Stimulated activated CD8-positive, alpha-beta memory T cell treated with anti-CD3 and anti-CD28 coated beads, Interleukin-4, amount 100 ng/mL, for 4 hours (primary cell): ENCODE results near the gene PLEKHF1.

Experiments used
- DNase-seq, 2 donors: peaks; one replicate each; pipeline ENCODE4 v3.0.0-alpha.2; 2020; ENCODE audit warnings: low read depth in 2 of 2, low spot score in 1 of 2

PLEKHF1 gene

GRCh38 chr19:29677001-29677817 lies 11.9 kb downstream of the PLEKHF1 start:
- no peak for DNase-seq

DNA sequence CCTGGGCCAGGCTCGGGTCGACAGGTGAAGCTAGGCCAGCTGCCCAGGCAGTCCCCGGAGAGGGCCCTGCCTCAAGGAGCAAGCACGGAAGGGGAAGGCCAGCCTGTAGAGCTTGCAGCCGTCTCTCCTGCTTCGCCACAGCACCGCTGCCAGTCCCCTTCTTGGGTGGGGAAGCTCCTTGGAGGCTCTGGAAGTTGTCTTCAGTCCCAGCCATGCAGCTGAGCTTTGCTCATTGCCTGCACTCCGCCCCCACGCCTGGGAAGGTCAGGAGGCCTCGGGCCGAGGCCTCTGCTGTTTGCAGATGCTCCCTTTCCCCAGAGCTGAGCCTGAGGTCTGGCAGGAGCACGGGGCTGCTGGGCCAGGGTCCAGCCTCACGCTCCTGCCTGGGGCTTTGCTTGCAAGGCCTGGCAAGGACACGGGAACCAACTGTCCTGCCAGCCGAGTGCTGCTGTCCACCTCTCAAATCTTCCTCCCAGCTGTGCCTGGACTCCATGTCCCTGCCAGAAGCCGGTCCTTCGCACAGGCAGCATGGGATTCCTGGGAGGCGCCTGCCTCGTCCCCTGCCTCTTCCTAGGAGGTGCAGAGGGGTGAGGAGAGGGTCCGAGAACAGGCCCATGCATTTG lies 13.3 kb downstream of the PLEKHF1 start:
- no peak for DNase-seq

DNA sequence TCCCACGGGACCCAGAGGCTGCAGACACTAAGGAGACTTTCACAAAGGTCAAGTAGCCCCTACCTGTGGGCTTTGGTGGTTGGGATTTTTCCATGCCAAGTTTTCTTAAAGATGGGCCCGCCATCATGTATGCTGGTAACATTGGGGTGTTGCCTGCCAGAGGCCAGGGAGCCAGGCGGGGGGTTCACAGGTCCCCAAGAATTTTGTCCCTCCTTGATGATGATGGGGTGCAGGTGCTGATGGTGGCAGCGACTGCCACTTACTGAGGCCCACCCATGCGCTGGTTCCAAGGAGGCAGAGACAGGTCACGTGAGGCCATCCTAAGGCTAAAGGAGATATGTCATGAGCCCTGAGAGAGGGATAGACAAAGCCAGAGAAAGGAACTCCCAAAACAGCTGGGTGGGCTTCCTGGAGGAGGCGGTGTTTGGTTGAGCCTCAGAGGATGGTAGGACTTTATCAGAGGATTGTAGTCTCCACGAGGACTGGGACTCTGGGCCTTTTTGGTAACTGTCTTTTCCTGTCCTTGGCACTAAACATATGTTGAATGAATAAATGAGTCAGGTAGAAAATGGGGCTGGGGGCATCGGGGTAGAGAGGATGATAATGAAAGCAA lies 14.4 kb downstream of the PLEKHF1 start:
- DNase-seq = no peak

DNA sequence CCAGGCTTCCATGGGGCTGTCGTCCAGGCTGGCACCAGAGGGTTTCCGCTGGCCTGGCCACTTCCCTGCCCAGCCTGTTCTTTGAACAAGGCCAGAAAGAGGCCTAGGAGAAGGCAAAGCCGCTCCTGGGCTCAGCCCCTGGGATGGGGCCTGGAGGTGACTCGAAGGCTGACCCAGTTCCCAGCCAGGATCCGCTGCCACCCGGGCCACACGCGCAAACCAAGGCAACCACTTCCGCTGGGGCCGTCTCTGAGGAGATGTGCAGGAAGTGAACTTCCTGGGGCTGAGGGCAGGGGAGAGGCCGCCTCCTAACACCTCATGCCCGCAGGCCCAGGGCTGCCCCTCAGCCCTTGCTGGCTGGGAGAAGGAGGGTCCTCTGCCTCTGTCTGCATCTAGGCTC lies 15.2 kb downstream of the PLEKHF1 start:
- peak; percentile 51 to 69 for DNase-seq

DNA sequence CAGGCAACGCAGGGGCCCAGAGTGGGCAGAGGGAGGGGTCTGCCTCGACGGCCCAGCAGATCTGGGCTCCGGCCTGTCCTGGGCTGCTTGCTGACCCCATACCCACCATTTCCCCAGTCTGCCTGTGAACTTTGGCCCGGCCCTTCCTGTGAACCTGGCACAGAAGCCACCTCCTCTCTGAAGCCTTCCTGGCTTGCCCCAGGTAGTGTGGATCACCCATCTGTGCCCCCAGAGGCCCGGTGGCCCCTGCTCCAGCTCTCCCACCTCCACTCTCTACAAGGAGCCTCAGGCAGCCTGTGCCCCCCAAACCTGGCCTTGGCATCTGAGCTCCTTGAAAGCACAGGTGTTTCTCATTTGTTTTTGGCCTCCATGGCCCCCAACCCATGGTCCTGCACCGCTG lies 15.7 kb downstream of the PLEKHF1 start:
- no peak for DNase-seq

GRCh38 chr19:29681422-29682235 lies 16.4 kb downstream of the PLEKHF1 start:
- no peak for DNase-seq

GRCh38 chr19:29682236-29682895 lies 17.1 kb downstream of the PLEKHF1 start:
- DNase-seq = no peak

DNA sequence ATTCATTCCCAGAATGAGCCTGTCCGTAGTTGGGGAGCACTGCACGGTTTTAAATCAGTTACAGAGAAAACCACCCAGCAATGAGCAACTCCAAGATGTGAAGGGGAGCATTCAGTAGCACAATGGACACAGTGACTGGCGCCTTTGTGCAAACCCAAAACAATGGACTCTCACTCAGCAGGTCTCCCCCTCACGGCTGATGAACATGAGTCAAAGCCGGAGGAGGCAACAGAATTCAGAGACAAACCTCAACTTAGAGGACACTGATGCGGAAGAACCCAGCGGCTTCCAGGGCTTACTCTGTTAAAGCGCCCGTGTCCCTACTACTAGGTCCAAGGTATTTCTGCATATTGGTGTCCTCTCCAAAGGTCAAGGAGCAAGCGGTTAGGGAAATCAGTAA lies 17.7 kb downstream of the PLEKHF1 start:
- no peak for DNase-seq

DNA sequence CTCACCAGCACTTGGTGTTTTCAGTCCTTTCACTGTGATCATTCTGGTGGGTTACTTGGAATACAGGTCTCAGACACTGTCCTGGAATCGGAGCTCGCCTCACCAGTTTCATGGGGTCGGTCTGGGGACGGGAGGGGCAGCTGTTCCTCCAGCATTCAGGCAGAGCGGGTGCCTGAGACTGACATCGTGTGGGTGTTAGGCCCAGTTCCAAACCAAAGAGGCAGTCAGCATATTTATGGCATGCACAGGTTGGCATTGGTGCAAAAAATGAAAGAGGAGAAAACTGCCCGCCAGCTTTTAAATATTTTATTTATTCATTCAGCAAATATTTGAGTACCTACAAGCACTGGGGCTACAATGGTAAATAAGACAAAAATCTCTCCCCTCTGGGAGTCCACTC lies 20.1 kb downstream of the PLEKHF1 start:
- no peak for DNase-seq

DNA sequence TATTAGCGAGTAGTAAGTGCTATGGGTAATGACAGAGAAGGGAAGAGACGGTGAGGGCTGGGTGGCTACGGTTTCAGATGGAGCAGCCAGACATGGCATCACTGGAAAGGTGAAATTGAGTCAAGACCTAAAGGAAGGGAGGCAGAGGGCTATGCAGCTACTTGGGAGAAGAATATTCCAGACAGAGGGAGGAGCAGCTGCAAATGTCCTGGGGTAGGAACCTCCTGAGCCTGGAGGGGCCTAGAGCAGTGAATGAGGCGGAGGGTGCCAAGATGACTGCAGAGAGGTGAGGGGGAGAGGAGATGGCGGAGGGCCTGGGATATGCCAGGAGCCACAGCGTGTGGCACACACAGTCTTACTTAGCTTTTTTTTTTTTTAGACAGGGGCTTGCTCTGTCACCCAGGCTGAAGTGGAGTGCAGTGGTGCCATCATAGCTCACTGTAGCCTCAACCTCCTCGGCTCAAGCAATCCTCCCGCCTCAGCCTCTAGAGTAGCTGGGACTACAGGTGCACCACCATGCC lies 21.1 kb downstream of the PLEKHF1 start:
- DNase-seq = no peak

GRCh38 chr19:29687244-29687896 lies 22.1 kb downstream of the PLEKHF1 start:
- no peak for DNase-seq

DNA sequence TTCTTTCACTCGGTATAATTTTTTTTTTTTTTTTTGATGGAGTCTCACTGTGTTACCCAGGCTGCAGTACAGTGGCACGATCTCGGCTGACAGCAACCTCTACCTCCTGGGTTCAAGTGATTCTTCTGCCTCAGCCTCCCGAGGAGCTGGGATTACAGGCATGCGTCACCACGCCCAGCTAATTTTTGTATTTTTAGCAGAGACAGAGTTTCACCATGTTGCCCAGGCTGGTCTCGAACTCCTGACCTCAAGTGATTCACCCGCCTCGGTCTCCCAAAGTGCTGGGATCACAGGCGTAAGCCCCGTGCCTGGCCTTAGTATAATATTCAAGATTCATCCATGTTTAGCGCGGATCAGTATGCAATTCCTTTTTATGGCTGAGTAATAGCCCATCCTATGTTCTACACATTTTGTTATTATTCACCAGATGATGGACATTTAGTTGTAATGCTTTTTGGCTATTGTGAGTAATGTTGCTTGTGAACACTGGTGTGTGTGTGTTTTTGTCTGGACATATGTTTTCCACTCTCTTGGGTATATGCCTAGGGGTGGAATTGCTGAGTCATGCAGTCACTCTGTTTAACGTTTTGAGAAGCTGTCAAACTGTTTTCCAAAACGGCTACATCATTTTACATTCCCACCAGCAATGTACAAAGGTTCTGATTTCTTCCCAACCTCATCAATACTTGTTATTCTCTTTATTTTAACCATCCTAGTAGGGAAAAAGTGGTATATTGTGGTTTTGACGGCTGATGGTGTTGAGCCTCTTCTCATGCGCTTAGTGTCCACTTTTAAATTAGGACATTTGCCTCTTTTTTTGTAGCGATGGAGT lies 22.9 kb downstream of the PLEKHF1 start:
- no peak for DNase-seq

DNA sequence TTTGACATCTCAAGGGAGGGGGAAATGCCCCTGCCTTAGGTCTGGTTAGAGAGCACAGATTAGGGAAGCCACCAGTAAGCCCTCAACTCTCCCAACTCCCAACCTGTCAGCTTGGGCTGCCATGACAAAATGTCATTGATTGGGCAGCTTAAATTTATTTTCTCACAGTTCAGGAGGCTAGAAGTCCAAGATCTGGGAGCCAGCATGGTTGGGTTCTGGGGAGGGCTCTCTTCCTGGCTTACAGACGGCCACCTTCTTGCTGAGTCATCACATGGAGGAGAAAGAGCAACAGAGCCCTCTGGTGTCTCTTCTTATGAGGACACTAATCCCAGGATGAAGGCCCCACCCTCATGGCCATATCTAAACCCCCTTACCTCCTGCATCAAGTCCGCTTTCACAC lies 25.6 kb downstream of the PLEKHF1 start:
- DNase-seq = no peak

DNA sequence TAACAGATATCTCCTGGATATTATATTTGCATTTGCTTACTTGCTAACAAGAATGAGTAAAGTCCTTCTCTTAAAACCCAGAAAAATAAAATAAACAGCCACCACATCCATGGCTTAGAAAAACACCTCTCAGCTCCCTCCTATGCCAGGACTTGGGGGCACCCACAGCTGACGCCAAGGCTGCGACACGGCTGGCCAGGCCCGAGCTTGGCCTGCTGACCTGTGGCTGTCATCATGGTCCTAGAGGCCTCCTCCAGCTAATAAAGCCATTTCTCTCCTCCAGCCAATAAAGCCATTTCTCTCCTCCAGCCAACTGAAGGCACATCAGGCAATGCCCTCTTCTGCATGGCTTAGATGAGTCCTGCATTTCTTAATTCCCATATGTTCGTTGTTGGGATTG lies 28.9 kb downstream of the PLEKHF1 start:
- DNase-seq = no peak

DNA sequence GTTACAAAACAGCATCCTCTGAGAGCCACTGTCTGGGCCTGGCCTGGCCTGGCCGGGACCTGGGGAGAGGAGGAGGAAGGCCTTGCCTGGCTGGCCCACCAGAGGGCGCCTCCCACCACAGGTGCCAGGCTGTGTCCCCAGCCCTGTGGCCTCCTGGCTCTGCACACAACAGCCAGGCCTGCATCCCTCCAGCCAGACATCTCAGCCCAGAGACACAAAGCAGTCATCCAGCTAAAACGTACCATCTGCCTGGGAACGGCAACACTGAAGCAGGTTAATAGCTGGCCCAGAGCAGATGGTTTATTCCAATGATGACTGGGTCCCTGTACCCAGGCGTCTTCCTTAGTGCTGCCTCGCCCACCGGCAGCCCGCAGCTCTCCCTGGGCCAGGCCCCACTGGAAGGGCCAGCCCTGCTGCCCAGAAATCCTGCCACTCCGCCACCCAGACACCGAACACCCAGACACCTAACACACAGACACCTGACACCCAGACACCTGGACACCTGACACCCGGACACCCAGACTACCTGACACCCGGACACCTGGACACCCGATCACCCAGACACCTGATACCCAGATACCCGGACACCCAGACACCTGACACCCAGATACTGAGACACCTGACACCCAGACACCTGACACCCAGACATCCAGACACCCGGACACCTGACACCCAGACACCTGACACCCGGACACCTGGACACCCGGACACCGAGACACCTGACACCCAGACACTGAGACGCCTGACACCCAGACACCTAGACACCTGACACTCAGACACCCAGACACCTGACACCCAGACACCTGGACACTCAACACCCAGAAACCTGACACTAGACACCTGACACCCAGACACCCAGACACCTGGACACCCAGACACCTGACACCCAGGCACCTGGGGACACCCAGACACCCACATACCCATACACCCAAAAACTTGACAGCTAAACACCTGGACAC lies 29.7 kb downstream of the PLEKHF1 start:
- peak in 1 of 2 donors; percentile 58 for DNase-seq

DNA sequence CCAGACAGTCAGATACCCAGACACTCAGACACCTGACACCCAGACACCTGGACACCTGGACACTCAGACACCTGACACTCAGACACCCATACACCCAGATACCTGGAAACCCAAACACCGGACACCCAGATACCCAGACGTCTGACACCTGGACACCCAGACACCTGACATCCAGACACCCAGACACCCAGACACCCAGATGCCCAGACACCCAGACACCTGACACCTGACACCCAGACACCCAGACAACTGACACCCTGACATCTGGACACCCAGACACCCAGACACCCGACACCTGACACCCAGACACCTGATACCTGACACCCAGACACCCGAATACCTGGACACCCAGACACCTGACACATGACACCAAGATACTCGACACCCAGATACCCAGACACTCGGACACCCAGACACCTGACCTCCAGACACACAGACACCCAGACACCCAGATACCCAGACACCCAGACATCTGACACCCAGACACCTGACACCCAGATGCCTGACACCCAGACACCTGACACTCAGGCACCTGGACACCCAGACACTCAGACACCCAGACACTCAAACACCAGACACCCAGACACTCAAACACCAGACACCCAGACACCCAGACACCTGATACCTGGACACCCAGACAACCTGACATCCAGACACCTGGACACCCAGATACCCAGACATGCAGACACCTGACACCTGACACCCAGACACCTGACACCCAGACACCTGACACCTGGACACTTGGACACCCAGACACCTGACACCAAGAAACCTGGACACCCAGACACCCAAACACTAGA lies 30.7 kb downstream of the PLEKHF1 start:
- no peak for DNase-seq

GRCh38 chr19:29696565-29696846 lies 31.2 kb downstream of the PLEKHF1 start:
- no peak for DNase-seq
